Measurements from ENCODE around the gene OSGIN1.

DNA sequence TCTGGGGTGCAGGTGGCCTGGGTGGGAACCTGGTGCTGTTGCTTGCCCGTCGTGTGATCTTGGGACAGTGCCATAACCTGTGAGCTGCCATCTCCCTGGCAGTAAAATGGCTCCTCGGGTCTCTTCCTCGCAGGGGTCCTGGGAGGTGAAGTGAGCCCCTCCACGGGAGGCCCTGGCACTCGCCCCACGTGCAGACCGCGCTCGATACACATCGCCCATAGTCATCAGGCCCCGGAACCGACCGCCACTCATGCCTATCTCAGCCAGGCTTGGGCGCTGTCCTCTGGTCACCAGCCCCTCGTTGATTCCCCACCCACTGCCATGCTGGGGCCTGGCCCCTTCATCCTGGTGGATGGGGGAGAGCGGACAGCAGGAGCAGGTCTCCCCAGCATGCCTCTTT lies 21.5 kb upstream of the OSGIN1 start:
- TF ChIP-seq, protein P1, sequence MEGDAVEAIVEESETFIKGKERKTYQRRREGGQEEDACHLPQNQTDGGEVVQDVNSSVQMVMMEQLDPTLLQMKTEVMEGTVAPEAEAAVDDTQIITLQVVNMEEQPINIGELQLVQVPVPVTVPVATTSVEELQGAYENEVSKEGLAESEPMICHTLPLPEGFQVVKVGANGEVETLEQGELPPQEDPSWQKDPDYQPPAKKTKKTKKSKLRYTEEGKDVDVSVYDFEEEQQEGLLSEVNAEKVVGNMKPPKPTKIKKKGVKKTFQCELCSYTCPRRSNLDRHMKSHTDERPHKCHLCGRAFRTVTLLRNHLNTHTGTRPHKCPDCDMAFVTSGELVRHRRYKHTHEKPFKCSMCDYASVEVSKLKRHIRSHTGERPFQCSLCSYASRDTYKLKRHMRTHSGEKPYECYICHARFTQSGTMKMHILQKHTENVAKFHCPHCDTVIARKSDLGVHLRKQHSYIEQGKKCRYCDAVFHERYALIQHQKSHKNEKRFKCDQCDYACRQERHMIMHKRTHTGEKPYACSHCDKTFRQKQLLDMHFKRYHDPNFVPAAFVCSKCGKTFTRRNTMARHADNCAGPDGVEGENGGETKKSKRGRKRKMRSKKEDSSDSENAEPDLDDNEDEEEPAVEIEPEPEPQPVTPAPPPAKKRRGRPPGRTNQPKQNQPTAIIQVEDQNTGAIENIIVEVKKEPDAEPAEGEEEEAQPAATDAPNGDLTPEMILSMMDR (IDR thresholded peaks at IDR 0.05), result no peak
- TF ChIP-seq POLR2A (IDR thresholded peaks at IDR 0.05), result no peak
